Endothelial cell of umbilical vein (primary cell): ENCODE measurements around the gene GNAS. TPM values are rescaled to one million over a fixed set of nuclear protein-coding genes. Genes with fewer than 3 reads are reported as not detected.
A peak's percentile ranks its signal among the peaks of the same experiment; 100 is the strongest.

Experiments
- BruUV-seq: library from RNA; stranded (reverse); fragments of 400-500 nt; replicated peaks from 2 replicates; lab custom pipeline; 2021; lab: Mats Ljungman, UMichigan
- CTCF ChIA-PET: fragments of 300-600, 350-600 bp; sonication (Branson Sonifier 250); formaldehyde crosslinking; loops from one replicate; lab custom pipeline; 2021; ENCODE audit warnings: antibody characterized with exemption, inconsistent platforms; lab: Charles Lee
- POLR2A ChIA-PET: fragments of 300-600, 350-600 bp; sonication (Branson Sonifier 250); formaldehyde crosslinking; loops from one replicate; lab custom pipeline; 2021; ENCODE audit warnings: antibody characterized with exemption, inconsistent platforms; lab: Charles Lee
- DNase-seq: peaks from one replicate; pipeline ENCODE4 v3.0.0-alpha.2; 2011; ENCODE audit warnings: low read depth, low spot score
- FAIRE-seq: peaks from 2 replicates; lab custom pipeline; 2011; peaks lifted over from hg19 to GRCh38; lab: Jason Lieb, UNC
- H2AFZ ChIP-seq: 2 replicates; pipeline ENCODE4 v1.6.0; 2012; ENCODE audit warnings: low read depth, low read length, control low read depth, inconsistent platforms
- H3K27ac ChIP-seq: 2 replicates; pipeline ENCODE4 v1.5.1; 2011; ENCODE audit warnings: low read depth, mild to moderate bottlenecking, control low read depth, low read length, moderate library complexity; ENCODE audit not compliant: insufficient read depth
- H3K27me3 ChIP-seq, 2 experiments: 2 replicates each; pipeline versions ENCODE4 v1.6.0 to v1.6.1; 2011; ENCODE audit warnings: low read length in 2 of 2, mixed read lengths in 1 of 2; ENCODE audit not compliant: control insufficient read depth in 2 of 2, insufficient read depth in 2 of 2
- H3K36me3 ChIP-seq, 2 experiments: 2 replicates in 1 of 2; 3 replicates in 1 of 2; pipeline ENCODE4 v1.5.1; 2011; ENCODE audit warnings: low read length in 2 of 2, mild to moderate bottlenecking in 1 of 2, moderate library complexity in 1 of 2; ENCODE audit not compliant: control insufficient read depth in 2 of 2, insufficient read depth in 2 of 2; ENCODE audit errors: extremely low read depth in 1 of 2
- H3K4me1 ChIP-seq: 3 replicates; pipeline ENCODE4 v1.5.1; 2011; ENCODE audit warnings: mild to moderate bottlenecking, low read length; ENCODE audit not compliant: control insufficient read depth, insufficient read depth; ENCODE audit errors: extremely low read depth
- H3K4me2 ChIP-seq: 2 replicates; pipeline ENCODE4 v1.6.1; 2011; ENCODE audit warnings: low read length, control low read depth, mixed read lengths; ENCODE audit not compliant: insufficient read depth
- H3K4me3 ChIP-seq, 3 experiments: fragments of 200-600 bp in 1 of 3; sonication (generic), shearing (Covaris generic) in 1 of 3; replicated peaks in 1 of 3; 2 replicates each; pipeline ENCODE4 v1.5.1; 2011 to 2016; ENCODE audit warnings: control low read depth in 3 of 3, low read length in 3 of 3, mild to moderate bottlenecking in 2 of 3, inconsistent platforms in 1 of 3, low read depth in 1 of 3, moderate library complexity in 1 of 3; ENCODE audit not compliant: insufficient read depth in 1 of 3
- H3K79me2 ChIP-seq: 2 replicates; pipeline ENCODE4 v1.6.0; 2012; ENCODE audit warnings: low read length, inconsistent platforms; ENCODE audit not compliant: control insufficient read depth, insufficient read depth
- H3K9ac ChIP-seq: replicated peaks from 2 replicates; pipeline ENCODE3; 2011; ENCODE audit warnings: low read length, control low read depth; ENCODE audit not compliant: insufficient read depth; ENCODE audit errors: extremely low read depth
- H3K9me1 ChIP-seq: replicated peaks from 3 replicates; pipeline ENCODE4 v1.6.0; 2011; ENCODE audit warnings: mild to moderate bottlenecking, low read length; ENCODE audit not compliant: control insufficient read depth, insufficient read depth; ENCODE audit errors: extremely low read depth
- H3K9me3 ChIP-seq: replicated peaks from 2 replicates; pipeline ENCODE4 v1.5.1; 2012; ENCODE audit warnings: low read length, inconsistent platforms; ENCODE audit not compliant: control insufficient read depth, insufficient read depth
- H4K20me1 ChIP-seq: replicated peaks from 2 replicates; pipeline ENCODE3; 2011; ENCODE audit warnings: mild to moderate bottlenecking, low read length; ENCODE audit not compliant: control insufficient read depth, insufficient read depth; ENCODE audit errors: extremely low read depth
- CTCF ChIP-seq, 2 donors: IDR thresholded peaks; 1 replicate in 1 of 2; 2 replicates in 1 of 2; pipeline ENCODE4 v1.5.1; 2011; ENCODE audit warnings: low read length in 2 of 2, mild to moderate bottlenecking in 2 of 2, moderate library complexity in 2 of 2, control low read depth in 1 of 2, inconsistent platforms in 1 of 2, low read depth in 1 of 2; ENCODE audit not compliant: insufficient read depth in 1 of 2; ENCODE audit errors: extremely low read depth in 1 of 2
- GATA2 ChIP-seq: IDR thresholded peaks from 2 replicates; pipeline ENCODE4 v1.7.0; 2011; ENCODE audit warnings: low read depth, mild to moderate bottlenecking, moderate library complexity, mixed read lengths, low read length; ENCODE audit not compliant: insufficient read length, insufficient read depth
- MAX ChIP-seq: IDR thresholded peaks from 2 replicates; pipeline ENCODE4 v1.6.1; 2011; ENCODE audit not compliant: insufficient read depth, insufficient read length
- dilution Hi-C: fragments of 300-500 bp; cut with MboI; formaldehyde crosslinking; loops from one replicate; pipeline ENCODE4 v1.15.0; 2019; ENCODE audit warnings: low sequenced_read_pairs; ENCODE audit not compliant: extremely low pct_ligation_motif_present
- intact Hi-C: fragments of 100-400 bp; cut with micrococcal nuclease; formaldehyde crosslinking; loops from one replicate; pipeline ENCODE4 v1.10.0; 2022
- polyA plus RNA-seq, 4 experiments: library from polyadenylated mRNA; depleted of rRNA in 3 of 4; stranded (reverse) in 3 of 4; unstranded in 1 of 4; fragments of >200 nt; gene quantifications; 2 replicates each; pipeline versions ENCODE4 v1.2.1 to v1.2.3, GENCODE V29; 2011 to 2012; ENCODE audit warnings: missing spikeins in 1 of 4
- total RNA-seq: library from RNA; stranded (reverse); gene quantifications from 2 replicates; pipeline ENCODE4 v1.2.3, GENCODE V29; 2021

Gene GNAS
- total and polyA plus RNA-seq, 2 donors (not counting 3 experiments of a cell fraction or from before 2014, with no cell fraction given) = 1,141 to 1,882 TPM

DNA sequence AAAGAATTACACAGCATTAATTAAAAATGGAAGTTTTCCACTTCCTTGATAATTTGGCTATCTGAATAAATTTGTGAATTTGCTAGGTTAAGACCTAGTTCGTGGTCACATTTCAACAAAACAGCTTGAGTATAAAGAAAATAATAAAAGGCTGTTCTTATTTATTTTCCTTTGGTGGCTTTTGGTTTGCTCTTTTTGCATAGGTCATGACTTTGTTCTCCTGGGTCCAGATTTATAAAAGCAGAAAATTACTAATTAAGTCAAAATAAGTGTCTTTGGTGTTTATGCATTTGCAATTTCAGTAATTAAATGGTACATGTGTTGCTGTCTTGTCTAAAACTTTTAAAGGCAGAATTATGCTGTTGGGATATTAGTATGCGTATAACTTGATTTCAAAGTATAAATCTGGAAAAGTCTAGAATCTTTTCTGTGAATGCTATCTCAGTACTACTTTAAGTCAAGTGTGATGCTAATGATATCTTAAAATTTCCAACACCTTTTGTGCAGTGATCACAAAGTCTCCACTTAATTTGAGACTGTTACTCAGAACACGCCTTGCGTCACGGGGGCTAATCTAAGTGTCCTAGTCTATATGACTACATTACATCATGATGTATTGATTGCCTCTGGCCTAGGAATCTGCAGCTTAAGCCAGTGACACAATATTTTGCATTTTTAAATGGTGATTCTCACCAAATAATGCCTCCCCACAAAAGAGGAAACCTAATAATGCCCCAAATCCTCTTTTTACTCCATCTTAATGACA, 41.0 kb downstream of the GNAS start:
- H3K4me1 ChIP-seq = peaks cover 55% of the 10 kb centered on the region
- H3K4me3 ChIP-seq = peak overlapping the region in 2 of 3 experiments; percentile 81 to 94
- FAIRE-seq (no peak), DNase-seq (no peak)
- H2AFZ ChIP-seq = no peak overlapping the region
- H3K4me2 ChIP-seq = peak overlapping the region; percentile 87
- dilution Hi-C loops (no loop called here), intact Hi-C loops (loop anchor here (2.0 to 10.0 kb wide), 2 partner anchors 87 to 1179 kb away; partner anchors contain the start of genes NELFCD and PMEPA1)
- H3K9me3 ChIP-seq = no peaks in the 10 kb centered on the region
- peak overlapping the region; percentile 96 for H3K9ac ChIP-seq
- BruUV-seq = TSS peak; percentile 22
- ChIA-PET CTCF (no interaction called here), POLR2A (no interaction called here)
- H4K20me1 ChIP-seq = peaks cover 30% of the 10 kb centered on the region
- peaks cover 2 to 7% of the 10 kb centered on the region in 2 experiments for H3K36me3 ChIP-seq
- peak overlapping the region; percentile 61 for H3K27ac ChIP-seq
- H3K79me2 ChIP-seq = peaks cover 69% of the 10 kb centered on the region
- no peak for TF ChIP-seq GATA2
- no peak for TF ChIP-seq CTCF (IDR thresholded peaks at IDR 0.05; ENCODE audit: extremely low read depth in 1 of 2, insufficient read depth in 1 of 2, low read depth in 1 of 2, low read length in 2 of 2)
- no peak for TF ChIP-seq MAX
- H3K27me3 ChIP-seq = no peaks in the 10 kb centered on the region
- H3K9me1 ChIP-seq = no peaks in the 10 kb centered on the region
